ENCODE data around the gene HOXD13. TPM values are rescaled to one million over a fixed set of nuclear protein-coding genes. Genes with fewer than 3 reads are reported as not detected.

HOXD13 gene
- total and polyA plus RNA-seq, 12 donors: not detected

DNA sequence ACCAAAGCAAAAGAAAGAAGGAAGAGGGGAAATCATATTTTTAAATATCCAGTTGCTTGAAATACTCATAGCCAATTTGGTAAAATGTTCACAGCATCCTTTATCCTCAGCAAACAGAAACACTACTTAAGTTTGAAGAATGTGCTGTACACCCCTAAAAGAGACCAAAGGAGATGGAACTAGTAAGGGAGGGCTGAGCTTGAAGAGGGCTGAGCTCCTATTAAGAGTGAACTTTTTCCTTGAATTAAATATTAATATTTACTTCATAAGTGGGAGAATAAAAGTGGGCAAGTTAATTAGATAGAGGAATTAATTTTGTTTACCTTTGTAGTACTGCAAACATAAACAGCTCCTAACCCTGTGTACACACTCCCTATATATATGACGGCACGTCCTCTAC is 15.7 kb upstream of the HOXD13 start:
- Histone ChIP-seq H3K4me3 (no peak overlapping the region), H3K9me3 (peaks cover 0 to 11% (median 0%) of the 10 kb centered on the region in 11 donors), H3K36me3 (no peaks in the 10 kb centered on the region), H3K4me1 (peaks cover 0 to 28% (median 12%) of the 10 kb centered on the region in 9 donors), H3K27ac (no peak overlapping the region), H3K27me3 (peaks cover 58 to 100% (median 98%) of the 10 kb centered on the region in 7 donors)
- no peak for ATAC-seq
- TF ChIP-seq, protein P1, sequence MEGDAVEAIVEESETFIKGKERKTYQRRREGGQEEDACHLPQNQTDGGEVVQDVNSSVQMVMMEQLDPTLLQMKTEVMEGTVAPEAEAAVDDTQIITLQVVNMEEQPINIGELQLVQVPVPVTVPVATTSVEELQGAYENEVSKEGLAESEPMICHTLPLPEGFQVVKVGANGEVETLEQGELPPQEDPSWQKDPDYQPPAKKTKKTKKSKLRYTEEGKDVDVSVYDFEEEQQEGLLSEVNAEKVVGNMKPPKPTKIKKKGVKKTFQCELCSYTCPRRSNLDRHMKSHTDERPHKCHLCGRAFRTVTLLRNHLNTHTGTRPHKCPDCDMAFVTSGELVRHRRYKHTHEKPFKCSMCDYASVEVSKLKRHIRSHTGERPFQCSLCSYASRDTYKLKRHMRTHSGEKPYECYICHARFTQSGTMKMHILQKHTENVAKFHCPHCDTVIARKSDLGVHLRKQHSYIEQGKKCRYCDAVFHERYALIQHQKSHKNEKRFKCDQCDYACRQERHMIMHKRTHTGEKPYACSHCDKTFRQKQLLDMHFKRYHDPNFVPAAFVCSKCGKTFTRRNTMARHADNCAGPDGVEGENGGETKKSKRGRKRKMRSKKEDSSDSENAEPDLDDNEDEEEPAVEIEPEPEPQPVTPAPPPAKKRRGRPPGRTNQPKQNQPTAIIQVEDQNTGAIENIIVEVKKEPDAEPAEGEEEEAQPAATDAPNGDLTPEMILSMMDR (IDR thresholded peaks at IDR 0.05): no peak
- WGBS, 2 donors: 25 to 26% methylated on average over 2 of the region's 2 CpGs
- intact Hi-C loops (cut with DNase I): no loop called here
- DNase-seq: no peak

DNA sequence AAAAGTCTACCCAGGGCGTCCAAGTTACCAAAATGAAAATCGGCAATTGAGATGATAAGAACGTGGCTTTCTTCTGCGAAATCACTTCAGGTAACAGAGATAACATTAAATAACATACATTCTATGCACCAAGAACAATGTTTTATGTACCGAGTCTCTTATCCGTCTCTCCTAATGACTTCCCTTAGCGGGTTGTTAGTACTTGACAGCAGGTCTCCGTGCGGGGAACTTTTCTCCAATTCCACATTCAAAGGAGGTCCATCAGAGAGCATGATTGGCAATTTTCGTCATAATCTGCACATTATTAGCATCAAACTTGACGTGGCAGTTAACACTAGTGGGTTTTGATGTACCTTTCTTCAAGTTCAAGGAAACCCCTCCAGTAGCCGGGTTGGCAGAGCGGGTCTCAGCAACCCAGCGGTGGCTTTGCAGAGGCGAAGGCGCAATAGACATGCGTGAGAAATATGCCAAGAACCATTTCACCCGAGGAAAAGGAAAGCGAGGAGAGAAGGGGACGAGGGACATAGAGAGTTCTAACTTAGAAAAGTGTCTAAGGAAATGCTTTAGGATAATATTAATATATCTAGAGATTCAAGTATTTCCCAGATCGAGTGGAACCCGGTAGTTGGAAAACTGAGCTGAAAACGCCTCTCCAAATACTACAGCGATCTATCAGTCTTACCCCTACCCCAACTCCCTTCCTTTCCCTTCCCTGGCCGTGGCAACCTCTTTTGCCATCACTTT is 13.8 kb upstream of the HOXD13 start:
- intact Hi-C loops (cut with DNase I): loop anchor here in 1 of 10 donors (2.0 kb wide), 1 partner anchor 388 kb away; no protein-coding TSS in a partner anchor
- H3K27ac ChIP-seq: no peak overlapping the region
- DNase-seq: no peak
- peaks cover 0 to 11% (median 0%) of the 10 kb centered on the region in 11 donors for H3K9me3 ChIP-seq
- ATAC-seq: no peak
- peaks cover 72 to 100% (median 98%) of the 10 kb centered on the region in 7 donors for H3K27me3 ChIP-seq
- H3K4me1 ChIP-seq: peaks cover 0 to 43% (median 12%) of the 10 kb centered on the region in 9 donors
- H3K4me3 ChIP-seq: no peak overlapping the region
- TF ChIP-seq, protein P1 (IDR thresholded peaks at IDR 0.05): no peak
- H3K36me3 ChIP-seq: peaks cover 0 to 3% (median 0%) of the 10 kb centered on the region in 9 donors
- 4 to 8% methylated on average over 25 of the region's 25 CpGs for WGBS, 2 donors

DNA sequence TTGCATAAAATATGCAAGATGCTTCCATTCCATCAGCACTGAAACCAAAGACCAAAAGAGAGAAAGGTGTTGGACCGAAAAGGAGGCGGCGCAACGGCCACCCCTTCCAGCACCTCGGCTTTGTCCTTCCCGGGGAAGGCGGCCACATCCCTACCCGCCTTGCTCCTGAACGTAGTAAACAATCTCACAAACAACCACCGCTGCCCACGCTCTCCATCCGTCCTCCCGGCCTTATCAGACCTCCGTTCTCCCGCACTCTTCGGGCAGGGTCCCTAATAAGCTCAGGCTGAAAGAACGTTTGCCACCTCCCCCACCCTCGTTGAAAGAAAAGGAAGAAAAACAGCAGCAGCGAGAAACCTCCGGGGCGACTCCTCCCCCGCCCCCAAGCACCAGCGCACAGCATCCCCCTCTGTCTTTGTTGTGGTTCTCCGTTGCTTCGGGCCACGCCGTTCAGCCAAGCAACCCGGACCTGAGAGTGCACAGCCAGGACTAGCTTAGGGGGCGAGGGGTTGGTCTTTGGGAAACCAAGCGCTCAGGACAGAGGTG is 13.2 kb upstream of the HOXD13 start:
- peaks cover 70 to 100% (median 98%) of the 10 kb centered on the region in 7 donors for H3K27me3 ChIP-seq
- TF ChIP-seq, protein P1 (IDR thresholded peaks at IDR 0.05): no peak
- H3K4me1 ChIP-seq: peaks cover 0 to 44% (median 12%) of the 10 kb centered on the region in 9 donors
- peak overlapping the region in 1 of 10 donors; percentile 30 for H3K4me3 ChIP-seq
- peak in 1 of 8 donors; percentile 10 for ATAC-seq
- H3K9me3 ChIP-seq: peaks cover 0 to 11% (median 0%) of the 10 kb centered on the region in 11 donors
- no peak for DNase-seq
- intact Hi-C loops (cut with DNase I): loop anchor here in 1 of 10 donors (2.0 kb wide), 1 partner anchor 389 kb away; no protein-coding TSS in a partner anchor
- no peak overlapping the region for H3K27ac ChIP-seq
- H3K36me3 ChIP-seq: peaks cover 0 to 3% (median 0%) of the 10 kb centered on the region in 9 donors
- 2 to 5% methylated on average over 30 of the region's 30 CpGs for WGBS, 2 donors

DNA sequence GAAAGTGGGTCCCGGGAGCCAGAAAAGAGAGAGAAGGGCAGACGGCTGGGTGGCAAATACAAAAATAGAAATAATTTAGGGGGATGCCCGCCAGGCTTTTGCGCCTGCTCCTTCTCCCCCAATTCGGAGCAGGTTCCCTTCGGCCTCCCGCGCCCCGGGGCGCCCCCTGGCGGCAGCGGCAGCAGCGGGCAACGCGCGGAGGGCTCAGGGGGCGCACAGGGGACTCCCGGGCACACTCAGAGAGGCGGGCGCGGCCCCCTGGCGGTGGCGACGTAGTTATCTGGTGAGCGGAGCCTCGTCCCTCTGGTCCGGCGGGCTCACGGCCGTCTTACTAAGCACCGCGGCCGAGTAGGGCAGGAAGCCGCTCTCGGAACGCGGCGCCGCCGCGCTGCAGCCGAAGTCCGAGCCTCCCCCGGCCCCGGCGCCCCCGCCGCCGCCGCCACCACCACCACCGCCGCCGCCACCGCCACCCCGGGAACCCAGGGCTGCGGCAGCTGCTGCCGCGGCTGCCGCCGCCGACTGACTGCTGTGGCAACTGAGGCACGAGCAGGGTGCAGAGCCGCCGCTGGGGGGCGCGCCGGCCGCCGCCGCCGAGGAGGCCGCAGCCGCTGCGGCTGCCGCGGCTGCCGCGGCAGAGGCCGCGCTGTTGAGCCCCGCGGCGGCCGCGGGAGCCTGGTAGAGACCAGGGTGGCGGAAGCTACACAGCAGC is 12.5 kb upstream of the HOXD13 start:
- peak in 1 of 2 donors; percentile 47 for DNase-seq
- peaks cover 72 to 100% (median 98%) of the 10 kb centered on the region in 7 donors for H3K27me3 ChIP-seq
- intact Hi-C loops (cut with DNase I): loop anchor here in 2 of 10 donors (2.0 to 5.0 kb wide), 2 partner anchors 389 to 398 kb away; no protein-coding TSS in a partner anchor
- peak in 6 of 8 donors; percentile 33 to 80 (median 61) for ATAC-seq
- H3K36me3 ChIP-seq: peaks cover 0 to 3% (median 0%) of the 10 kb centered on the region in 9 donors
- peak overlapping the region in 4 of 10 donors; percentile 8 to 31 (median 23) for H3K4me3 ChIP-seq
- TF ChIP-seq, protein P1 (IDR thresholded peaks at IDR 0.05): peak; percentile 25 to 75 (median 70)
- H3K9me3 ChIP-seq: peaks cover 0 to 11% (median 0%) of the 10 kb centered on the region in 11 donors
- 1 to 3% methylated on average over 73 to 83 of the region's 86 CpGs for WGBS, 2 donors
- H3K4me1 ChIP-seq: peaks cover 0 to 50% (median 12%) of the 10 kb centered on the region in 9 donors
- H3K27ac ChIP-seq: no peak overlapping the region

All from heart right ventricle (tissue), 16 donors.